HG02678 (cell line): ENCODE results near the gene NFIA.
"Not testable (repeated sequence)": the region's sequence is repeated elsewhere in the genome, so short reads cannot be mapped to it uniquely, and the experiment has no call there.

ENCODE experiments used
- ATAC-seq: cut with Tn5 transposase; IDR thresholded peaks from one replicate; pipeline ENCODE4 v1.9.1; 2021; ENCODE audit warnings: mild to moderate bottlenecking, moderate library complexity; ENCODE audit not compliant: unreplicated experiment

NFIA gene

DNA sequence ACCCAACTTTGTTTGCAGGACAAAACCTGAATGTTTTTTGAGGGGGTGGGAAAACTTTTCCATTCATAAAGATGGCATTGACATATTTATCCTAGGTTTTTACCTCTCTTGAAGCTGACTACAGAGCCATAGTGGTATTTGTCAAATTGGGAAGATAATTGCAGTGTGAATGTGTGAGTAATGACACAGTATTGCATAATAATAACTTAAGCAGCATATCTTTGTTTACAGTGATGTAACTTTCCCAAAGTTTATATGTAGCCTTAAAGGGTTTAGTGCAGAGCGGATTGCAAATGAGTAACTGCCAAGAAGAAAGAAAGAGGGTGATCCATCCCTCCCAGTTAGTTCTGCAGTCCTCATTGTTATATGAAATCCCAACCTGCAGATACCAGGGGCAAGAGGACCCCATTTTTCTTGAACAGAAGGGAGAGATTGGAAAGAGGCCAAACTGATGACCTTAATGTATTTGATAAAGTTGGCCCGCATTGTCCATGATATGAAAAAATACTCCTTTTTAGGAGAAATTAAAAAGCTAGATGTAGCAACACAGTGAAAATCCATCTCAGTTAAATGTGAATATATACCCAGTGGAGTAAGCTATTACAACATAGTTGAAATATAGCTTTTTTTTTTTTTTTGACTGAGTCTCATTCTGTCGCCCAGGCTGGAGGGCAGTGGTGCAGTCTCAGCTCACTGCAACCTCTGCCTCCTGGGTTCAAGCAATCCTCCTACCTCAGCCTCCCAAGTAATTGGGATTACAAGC is 23.7 kb upstream of the NFIA start:
- no peak for ATAC-seq

GRCh38 chr1:61061601-61062000 is 20.8 kb upstream of the NFIA start:
- not testable (repeated sequence) for ATAC-seq

DNA sequence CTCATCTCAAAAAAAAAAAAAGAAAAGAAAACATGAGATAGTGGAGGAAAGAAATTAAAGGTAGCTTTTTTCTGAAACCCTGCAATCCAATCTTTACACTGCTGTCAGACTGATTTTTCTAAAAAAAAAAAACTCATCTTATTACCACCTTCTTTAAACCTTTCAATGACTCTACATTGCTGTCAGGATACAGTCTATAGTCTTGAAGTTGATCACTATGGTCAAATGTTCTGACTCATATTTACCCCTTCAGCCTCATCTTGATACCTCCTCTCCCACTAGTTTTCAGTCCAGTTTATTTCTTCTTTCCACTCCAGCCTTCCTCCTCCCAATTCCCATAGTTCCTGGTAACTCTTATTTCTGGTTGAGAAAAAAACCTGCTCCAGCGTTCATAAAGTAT is 17.7 kb upstream of the NFIA start:
- no peak for ATAC-seq

DNA sequence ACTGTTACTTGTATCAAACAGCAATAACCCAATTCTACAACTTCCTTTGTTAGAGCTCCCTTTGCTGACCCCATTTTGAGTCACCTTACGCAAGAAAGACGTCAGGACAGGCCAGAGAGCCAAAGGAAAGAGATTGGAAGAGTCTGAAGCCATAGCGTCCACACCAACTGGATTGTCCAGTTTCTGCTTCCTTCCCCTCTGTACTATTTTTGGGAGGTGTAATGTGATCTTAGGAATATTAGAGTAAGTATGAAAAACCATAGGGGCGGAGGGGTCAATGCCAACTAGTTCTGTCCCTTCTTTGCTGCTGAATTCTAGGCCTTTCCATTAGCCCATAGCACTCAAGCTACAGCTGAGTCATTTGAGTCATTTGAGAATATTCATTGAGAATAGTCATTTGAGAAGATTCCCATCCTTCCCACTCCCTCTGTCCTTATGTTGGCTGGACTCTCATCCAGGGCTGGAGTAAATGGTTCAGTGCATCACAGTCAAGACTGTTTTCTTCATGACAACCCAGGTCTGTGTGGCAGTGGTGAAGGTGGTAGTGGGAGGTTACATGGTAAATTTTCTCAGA is 14.8 kb upstream of the NFIA start:
- no peak for ATAC-seq

GRCh38 chr1:61070054-61070453 is 12.3 kb upstream of the NFIA start:
- ATAC-seq: no peak

DNA sequence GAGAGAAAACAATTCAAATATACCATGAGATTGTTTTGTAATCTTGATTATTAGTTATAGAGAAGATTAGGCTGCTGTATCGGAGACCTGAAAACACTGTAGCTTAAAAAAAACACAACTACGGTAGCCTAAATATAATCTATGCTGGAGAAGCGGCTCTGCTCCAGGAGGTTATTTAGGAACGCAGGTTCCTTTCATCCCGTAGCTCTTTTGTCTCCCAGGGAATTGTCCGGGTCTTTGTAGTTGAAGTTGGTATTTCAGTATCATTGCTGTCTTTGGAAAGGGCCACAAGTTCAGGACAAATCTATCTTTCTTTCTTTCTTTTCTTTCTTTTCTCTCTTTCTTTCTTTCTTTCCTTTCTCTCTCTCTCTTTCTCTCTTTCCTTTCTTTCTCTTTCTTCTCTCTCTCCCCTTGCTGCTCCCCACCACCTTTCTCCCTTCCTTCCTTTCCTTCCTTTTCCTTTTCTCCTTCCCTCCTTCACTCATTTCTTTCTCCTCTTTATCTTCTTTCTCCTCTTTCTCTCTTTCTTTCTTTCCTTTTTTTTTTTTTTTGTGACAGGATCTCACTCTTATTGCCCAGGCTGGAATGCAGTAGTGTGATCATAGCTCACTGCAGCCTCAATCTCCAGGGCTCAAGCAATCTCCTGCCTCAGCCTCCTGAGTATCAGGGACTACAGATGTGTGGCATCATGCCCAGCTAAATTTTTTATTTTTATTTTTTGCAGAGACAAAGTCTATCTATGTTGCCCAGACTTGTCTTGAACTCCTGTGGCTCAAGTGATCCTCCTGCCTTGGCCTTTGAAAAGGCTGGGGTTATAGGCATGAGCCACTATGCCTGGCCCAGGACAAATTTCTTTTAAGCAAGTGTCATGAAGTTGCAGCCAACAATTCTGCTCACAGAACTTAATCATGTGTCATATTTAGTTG is 10.9 kb upstream of the NFIA start:
- no peak for ATAC-seq

DNA sequence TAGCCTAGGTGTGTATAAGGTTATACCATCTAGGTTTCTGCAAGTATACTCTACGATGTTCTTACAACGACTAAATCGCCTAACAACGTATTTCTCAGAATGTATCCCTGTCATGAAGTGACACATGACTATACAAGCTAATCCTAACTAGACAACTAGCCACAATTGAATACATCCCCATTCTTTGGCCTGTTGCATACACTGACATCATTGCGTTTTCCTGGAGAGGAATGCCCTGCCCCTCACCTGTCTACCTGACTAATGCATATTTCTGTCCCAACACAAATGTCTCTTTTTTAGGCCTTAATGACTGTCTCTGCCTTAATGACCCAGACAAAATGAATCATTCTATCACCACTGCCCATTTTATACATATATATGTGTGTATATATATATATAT is 8.5 kb upstream of the NFIA start:
- ATAC-seq: no peak

DNA sequence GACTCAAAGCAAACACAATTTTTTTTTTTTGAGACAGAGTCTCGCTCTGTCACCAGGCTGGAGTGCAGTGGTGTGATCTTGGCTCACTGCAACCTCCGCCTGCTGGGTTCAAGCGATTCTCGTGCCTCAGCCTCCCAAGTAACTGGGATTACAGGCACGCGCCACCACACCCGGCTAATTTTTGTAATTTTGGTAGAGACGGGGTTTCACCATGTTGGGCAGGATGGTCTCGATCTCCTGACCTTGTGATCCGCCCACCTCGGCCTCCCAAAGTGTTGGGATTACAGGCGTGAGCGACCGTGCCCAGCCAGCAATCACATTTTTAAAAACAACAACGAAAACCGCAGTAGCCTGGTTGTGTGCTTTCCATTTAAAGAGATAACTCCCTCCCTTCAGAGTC is 6.5 kb upstream of the NFIA start:
- ATAC-seq: not testable (repeated sequence)

- peak; percentile 84 for ATAC-seq
Measured at GRCh38 chr1:61076728-61077675, 5.4 kb upstream of the NFIA start.

DNA sequence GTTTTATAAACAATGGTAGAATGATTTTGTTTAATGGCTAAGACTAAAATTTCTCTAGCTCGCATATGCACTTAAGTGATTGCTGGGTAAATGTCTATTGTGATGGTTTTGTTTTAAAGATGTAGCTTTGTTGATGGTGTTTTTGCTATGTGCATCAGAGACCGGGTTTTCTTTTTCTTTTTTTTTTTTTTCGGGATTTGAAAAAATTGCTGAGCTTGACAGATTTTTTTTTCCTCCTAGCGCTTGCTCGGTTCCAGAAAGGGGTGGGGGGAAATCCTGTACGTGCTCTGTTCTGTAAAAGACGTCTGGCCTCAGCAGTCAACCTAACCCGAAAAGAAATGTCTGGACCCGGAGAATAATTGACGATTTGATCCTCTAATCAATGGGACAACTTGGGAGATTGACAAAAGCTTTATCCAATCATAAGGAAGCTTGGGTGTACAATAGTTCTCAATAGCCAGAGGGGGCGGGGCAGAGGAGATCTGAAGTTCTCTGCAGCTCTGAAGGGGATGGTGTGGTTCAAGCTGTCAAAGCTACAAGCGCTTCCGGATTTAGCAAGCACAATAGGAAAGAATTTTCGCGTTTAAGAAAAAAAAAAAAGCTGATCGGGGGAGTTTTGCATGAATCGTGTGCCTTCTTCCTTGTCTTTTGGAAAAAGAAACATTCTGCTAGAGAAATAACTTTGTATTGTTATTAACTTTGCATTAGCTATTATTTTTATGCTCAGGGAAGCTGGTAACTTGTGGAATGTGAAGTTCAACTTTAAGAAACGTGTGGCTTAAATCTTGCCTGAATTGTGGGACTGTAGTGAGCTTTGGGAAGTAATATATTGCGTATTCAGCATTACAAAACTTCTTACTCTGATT is 4.5 kb upstream of the NFIA start:
- ATAC-seq: peak; percentile 59

- no peak for ATAC-seq
Measured at GRCh38 chr1:61078618-61079295, 3.6 kb upstream of the NFIA start.

DNA sequence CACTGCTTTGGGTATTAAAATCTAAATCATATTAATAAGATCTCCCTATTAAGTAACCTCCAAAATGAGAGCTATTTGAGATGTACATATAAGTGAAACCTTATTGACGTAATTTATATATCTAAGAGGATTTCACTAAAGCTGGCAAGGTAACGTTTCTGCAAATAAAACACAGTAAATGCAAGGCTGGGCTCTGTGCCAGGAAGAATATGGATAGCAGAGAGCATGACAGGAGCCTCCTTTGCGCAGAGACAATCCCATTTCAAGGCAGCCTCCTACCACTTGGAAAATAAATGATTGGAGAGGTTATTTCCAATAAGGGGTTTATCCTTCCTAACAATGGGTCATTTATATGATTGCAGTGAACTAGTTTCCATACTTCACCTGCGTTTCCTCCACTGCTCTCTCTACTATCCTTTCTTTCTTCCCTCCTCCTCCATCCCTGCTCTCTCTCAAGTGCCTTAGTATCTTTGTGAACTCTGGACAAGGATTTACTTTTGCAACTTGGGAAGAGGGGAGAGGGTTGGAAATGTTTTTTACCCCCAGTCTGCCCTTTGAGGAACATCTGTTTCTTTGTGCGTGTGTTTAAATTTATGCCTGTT is 3.0 kb upstream of the NFIA start:
- ATAC-seq: no peak

GRCh38 chr1:61079898-61080336 is 2.4 kb upstream of the NFIA start:
- no peak for ATAC-seq

DNA sequence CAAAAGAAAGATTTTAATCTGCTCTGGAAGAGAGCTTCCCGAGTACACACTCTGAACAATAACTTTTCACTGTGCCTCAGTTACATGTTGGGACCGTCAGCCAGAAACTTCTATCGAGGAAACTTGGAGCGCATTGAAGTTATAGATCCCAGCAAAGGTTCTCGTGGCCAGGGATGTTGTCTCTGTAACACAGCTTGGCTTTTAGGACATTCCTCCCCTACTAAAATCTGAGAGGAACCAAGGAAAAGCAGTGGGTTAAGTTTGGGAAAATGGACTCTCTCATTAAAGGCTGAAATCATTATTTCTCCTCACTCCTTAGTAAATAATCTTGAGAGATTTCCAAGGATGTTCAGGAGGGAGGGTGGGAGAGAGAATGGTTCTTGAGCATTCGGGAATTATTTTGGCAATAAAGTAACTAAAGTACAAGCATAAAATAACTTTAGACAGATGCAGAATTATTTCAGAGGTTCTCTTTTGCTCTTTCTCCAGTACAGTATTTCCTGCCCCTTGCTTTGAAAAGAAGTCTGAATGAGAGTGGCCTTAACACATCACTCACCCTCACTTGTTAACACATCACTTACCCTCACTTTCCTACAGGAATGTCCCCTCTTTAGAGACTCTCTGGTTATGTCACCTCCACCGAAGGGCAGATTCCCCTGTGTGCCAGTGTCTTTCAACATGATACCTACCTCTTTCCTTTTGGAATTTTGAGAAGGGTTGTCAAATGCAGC is 1.8 kb upstream of the NFIA start:
- no peak for ATAC-seq

- no peak for ATAC-seq
Measured at GRCh38 chr1:61081144-61081685, 1.1 kb upstream of the NFIA start.

DNA sequence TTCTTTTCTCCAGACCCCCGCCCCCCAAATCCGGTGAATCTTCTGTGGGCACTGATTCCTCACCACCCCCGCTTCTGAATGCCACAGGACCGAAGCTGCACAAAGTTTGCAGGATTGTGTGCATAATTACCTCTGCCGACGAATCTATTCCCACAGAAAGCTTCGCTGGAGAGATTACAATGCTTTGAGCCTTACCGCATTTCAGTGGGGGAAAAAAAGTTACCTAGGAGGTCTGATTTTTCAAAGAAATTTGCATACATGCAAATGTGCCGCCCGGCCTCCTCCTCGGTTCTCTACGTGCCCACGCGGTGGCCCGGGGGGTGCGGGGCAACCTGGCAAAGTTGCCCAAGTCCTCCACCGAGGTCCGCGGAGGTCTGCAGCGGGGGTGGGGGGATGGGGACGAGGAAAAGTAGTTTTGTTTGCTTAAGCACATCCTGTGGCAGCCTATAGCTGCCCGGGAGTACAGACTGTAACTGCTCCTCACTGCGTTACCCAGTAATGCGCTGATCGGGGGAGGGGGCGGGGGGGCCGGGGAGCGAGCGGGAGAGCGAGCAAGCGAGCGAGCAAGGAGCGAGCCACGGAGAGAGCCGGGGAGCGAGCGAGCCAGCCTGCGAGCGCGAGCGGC is 563 bp upstream of the NFIA start:
- ATAC-seq: no peak
